ENCODE results near the gene GRIP2. TPM values are rescaled to one million over a fixed set of nuclear protein-coding genes. Genes with fewer than 3 reads are reported as not detected.

GRIP2 gene
- total RNA-seq, 1 experiment from 2014 or later: 1.1 TPM

DNA sequence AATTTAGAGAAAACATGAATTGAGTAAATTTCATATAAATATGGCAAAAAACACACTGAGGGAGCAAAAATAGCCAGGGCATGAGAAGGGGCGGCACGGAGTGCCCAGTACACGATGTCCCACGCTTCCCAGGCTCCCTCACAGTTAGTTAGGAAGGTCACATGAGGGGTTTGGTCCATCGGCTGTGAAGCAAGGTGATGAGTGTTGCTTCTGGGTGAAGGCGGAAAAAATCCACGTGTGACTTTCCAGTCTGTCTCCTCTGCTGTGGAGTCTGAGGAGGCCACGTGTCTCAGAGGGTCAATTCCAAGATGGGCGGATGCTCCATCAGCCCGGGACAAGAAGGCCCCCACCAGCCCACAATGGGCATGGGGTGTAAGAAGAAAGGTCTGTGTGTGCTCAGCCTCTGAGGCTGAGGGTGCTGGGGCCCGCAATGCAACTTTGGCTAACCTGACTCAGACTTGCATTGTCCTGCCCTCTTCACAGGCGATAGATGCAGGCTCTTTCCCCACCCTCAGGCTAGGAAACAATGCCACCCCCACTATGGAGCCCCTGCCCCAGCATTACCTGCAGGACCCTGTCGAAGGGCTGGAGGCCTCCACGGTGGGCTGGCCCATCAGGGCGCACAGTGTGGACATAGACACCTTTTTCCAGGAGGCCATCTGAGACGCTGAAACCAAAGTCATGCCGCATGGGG, 45.7 kb downstream of the GRIP2 start:
- in situ Hi-C loops (cut with HindIII; ENCODE audit: low sequenced_read_pairs): no loop called here
- no peak for DNase-seq (ENCODE audit: low spot score)

DNA sequence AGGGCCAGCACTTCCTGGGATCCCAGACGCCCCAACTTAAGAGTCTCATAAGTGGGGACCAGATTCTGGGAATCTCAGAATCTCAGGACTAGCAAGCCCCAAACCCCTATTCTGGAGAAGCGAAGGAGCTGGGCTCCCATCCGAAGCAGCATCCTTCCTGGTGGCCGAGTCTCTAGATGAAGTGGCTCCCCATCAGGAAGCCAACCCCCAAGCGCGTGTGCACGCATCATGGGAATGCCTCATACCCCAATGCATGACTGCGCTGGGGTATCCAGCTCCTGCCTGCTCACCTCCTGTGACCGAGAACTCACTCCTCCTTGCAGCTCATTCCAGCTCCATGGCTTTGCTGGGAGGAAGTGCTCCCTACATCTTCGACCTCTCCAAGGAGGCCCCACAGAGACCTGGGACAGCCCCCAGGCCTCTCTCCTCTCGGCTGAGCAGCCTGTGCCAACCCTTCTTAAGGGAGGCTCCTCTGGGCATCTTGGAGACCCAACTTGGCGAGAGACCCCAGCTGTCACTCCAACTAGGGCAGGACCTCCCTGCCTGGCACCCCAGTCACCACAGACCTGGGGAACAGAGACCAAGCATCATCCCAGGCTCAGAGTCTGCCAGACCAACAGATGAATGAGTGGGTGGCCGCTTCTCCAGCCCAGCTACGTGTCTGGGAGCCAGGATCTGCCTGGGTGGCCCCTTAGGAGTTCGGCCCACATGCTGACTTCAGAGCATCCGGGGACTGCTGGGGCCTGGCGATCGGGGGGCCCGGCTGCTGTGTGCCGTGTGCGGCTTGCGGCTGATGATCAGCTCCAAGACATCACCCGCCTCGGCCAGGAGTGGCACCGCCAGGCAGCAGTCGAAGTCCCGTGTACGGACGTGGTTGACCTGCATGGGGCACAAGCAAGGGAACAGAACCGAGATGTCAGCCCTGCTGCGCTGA, 46.9 kb downstream of the GRIP2 start:
- in situ Hi-C loops (cut with HindIII; ENCODE audit: low sequenced_read_pairs): no loop called here
- DNase-seq (ENCODE audit: low spot score): no peak

DNA sequence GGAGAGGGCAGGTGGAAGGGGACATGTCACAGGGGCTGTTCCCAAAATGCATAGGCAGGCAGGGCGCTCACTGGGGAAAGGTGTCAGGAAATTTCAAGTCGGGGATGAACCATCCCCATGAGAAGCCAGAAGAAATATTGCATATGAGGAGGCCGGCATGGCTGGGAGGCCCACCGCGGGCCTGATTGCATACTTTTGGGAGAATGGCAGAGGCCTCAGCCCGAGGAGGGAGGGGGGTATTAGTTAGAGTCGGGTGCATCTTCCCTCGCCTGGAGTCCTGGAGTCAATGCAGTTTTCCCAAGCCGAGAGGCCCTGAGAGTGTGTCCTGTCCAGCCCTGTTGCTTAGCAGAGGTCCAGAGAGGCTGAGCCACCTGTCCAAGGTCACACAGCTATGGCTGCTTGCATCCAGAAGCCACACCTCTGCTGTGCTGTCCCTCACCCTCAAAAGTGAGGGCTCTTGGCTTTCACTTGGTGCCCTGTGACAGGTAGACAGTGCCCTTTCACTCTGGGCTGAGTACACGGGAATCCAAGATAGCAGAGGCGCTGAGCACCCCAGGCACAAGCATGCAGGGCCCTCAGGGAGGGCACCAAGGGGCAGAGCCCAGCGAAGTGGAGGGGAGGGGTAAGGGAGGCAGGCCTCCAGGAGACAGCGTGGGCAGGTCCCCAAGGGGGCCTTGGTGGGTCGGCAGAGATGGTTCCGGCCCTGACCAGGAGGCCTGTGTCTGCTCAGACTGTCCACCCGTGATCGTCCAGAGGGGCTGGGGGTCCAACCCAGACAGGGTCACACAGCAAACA, 48.5 kb downstream of the GRIP2 start:
- in situ Hi-C loops (cut with HindIII; ENCODE audit: low sequenced_read_pairs): no loop called here
- no peak for DNase-seq (ENCODE audit: low spot score)

DNA sequence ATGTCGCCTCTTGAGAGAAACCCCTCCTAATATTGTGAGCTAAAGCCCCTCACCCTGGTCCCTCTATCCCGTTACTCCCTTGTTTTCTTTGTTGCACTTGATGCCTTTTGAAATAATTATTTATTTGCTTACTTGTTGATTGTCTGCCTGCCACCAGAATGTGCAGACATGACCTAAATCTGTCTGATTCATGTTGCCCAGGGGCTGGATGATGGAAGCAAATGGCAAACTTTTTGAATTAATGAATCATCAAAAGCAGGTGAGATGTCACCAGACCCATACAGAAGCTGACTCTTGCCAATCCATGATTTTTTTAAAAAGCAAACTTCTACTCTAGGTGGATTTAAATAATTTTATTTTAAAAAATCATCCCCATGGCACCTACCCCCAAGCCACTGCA, 49.3 kb downstream of the GRIP2 start:
- in situ Hi-C loops (cut with HindIII; ENCODE audit: low sequenced_read_pairs): no loop called here
- no peak for DNase-seq (ENCODE audit: low spot score)

DNA sequence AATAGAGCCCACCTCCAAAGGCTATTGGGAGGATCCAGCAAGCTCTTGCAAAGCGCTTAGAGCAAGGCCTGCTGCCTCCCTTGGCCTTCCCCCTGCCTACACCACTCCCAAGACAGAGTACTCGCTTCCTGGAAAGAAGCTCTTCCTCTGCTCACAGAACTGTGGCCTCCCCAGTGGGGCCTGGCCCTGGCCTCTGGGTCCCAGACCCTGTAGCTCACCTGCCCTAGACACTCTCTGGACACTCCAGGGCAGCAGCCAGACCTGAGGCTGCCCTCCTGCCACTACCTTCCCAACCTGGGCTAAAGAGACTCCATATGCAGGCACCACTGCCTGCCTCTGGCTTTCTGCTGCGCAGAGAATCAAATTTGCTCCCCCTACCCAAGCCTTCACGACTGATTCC, 49.9 kb downstream of the GRIP2 start:
- DNase-seq (ENCODE audit: low spot score): no peak
- in situ Hi-C loops (cut with HindIII; ENCODE audit: low sequenced_read_pairs): no loop called here

DNA sequence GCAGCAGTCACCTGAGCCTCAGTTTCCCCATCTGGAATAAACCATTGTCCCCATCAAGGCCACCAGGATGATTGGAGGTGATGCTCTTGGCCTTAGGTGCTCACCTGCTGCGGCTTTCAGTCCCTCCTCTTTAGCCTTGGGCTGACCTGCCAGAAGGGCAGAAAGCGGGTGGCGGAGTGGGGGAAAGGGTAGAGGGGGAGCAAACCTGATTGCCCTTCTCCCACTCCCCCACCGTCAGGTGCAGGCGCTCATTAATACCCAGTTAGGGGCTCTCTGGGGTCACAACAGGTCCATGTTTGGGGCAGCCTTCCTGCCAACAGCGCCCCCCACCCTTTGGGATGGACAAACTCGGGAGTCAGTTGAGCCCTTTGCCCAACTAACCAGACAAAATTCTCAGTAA, 50.5 kb downstream of the GRIP2 start:
- DNase-seq (ENCODE audit: low spot score): no peak
- in situ Hi-C loops (cut with HindIII; ENCODE audit: low sequenced_read_pairs): no loop called here

DNA sequence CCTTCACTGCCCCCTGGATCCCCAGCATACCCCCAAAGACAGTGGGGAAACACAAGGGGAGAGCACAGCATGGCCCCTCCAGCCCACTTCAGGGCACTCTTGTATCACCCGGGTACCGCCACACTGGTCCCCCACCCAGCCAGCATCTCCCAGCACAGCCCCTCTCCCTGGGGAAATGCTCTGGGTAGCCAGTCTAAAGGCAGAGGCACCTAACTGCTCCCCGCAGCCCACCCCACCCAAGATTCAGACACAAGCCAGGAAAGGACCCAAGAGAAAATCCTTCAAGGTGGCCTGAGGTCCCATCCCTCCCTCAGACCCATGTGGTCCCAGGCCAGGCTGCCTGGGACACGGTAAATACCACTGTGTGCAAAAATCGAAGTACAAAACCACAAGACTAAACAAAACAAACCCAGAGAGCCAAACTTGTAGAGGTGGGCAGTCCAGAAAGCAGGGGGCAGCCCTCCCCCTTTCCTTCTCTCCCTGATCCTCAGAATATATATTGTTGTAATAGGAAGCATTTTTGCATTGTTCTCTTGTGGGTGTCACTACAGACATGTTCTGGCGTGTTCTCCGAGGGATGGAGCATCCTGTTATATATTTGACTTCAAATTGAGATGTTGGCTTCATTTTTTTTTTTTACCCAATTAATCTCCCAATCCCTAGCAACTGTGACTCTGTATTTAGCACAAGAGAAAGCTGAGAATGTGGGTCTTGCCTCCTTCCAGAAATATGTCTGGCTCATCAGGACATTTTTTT, 51.7 kb downstream of the GRIP2 start:
- DNase-seq (ENCODE audit: low spot score): no peak
- in situ Hi-C loops (cut with HindIII; ENCODE audit: low sequenced_read_pairs): no loop called here

DNA sequence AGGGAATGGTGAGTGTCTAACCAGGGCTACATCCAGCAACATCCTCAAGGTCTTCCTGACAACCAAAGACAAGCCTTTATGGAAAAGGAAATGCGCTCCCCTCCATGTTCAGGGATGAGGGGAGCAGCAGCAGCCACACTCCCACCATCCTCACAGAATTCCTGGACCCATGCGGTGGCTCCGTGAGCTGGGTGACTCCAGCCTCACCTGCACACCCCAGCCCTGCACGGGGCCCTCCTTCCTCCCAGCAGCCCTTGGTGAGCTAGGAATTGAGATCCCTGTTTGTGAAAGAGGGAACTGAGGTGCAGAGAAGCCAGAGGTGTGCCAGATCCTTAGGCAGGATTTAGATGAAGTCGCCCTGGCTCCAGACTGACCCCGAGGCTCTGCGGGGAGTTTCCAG, 52.3 kb downstream of the GRIP2 start:
- in situ Hi-C loops (cut with HindIII; ENCODE audit: low sequenced_read_pairs): no loop called here
- no peak for DNase-seq (ENCODE audit: low spot score)

DNA sequence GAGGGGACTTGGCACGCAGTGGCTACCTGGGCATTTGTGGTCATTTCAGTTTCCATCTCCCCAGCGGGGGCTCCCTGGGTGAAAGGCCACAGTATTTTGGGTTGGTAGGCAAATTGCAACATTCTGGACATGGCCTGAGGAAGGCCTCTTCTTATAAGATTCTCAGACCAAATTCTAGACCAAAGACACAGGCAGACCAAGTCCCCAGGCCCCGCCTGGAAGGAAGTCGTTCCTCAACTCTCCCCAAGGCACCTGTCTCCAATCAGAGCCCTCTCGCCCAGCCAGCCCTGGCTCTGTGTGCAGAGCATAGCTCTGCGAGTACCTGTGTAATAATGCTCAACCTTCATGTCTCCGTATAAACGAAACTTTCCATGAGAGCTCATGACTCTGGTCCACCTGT, 53.1 kb downstream of the GRIP2 start:
- in situ Hi-C loops (cut with HindIII; ENCODE audit: low sequenced_read_pairs): no loop called here
- DNase-seq (ENCODE audit: low spot score): no peak

DNA sequence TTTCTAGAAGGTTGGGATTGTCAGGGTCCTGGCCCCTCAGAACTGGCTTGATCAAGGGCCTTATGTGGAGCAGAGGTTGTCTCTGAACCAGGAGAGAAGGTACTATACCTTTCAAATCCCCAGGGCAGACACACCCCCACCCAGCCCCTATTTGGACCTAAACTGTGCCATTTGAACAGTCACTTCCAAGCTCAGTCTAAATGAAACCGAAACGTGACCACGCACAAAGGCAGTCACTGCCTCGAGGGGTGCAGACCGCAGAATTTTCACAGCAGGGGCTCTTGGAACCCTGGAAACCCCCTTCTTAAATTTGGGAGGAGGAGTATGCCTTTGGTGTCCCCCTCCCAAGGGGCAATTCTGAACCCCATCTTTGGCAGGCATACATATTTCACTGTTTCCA, 53.7 kb downstream of the GRIP2 start:
- no peak for DNase-seq (ENCODE audit: low spot score)
- in situ Hi-C loops (cut with HindIII; ENCODE audit: low sequenced_read_pairs): no loop called here

DNA sequence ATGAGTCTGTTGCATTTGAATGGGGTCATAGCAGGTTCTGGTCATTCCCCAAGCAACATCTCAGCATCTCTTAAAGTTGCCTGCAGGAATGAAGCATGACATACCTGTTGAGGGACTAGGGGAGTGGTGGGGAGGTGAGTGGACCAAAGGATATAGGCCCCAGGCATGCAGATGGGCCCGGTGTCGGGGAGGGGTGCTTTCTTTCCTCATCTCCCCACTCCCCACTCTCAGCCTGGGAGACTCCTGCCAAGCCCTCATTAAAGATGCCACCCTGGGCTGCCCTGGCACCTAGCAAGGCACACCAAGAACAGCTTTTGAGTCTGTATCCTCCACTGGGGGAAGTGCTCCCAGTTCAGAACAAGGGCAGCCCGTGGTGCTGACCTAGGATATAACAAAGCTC, 54.2 kb downstream of the GRIP2 start:
- in situ Hi-C loops (cut with HindIII; ENCODE audit: low sequenced_read_pairs): no loop called here
- DNase-seq (ENCODE audit: low spot score): no peak

DNA sequence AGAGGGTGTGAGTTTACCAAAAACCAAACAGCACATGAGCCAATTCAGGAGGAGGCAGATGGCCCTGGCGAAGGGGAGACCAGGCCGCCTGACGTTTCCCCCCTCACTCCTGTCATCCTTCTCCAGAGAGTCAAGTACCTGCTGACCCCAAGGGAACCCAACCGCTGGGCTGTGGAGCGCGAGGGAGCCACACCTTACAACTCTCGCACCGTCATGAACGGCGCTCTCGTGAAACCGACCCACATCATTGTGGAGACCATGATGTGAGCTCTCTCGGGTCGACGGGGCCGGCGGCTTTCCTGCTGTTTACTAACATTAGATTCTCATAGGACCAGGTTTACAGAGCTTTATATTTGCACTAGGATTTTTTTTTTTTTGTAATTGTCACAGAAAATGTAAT, 55.4 kb downstream of the GRIP2 start:
- in situ Hi-C loops (cut with HindIII; ENCODE audit: low sequenced_read_pairs): no loop called here
- no peak for DNase-seq (ENCODE audit: low spot score)

DNA sequence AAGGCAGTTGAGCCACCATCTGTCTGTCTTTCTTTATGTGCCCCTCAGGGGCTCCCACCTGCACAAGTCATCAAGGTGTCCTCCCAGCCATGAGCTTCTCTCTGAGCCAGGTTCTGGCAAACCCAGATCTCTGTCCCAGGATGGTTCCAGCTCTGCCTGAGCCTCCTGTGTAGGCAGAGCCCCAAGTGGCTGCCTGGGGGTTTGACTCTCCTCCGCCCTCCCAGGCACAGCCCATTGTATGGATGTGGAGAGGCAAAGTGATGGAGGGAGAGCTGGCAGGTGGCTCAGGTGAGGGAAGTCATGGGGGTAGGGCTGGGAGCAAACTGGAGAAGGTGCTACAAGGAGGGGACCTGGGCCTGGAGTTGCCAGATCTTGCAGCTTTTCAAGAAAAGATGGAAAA, 56.9 kb downstream of the GRIP2 start:
- in situ Hi-C loops (cut with HindIII; ENCODE audit: low sequenced_read_pairs): no loop called here
- DNase-seq (ENCODE audit: low spot score): no peak

DNA sequence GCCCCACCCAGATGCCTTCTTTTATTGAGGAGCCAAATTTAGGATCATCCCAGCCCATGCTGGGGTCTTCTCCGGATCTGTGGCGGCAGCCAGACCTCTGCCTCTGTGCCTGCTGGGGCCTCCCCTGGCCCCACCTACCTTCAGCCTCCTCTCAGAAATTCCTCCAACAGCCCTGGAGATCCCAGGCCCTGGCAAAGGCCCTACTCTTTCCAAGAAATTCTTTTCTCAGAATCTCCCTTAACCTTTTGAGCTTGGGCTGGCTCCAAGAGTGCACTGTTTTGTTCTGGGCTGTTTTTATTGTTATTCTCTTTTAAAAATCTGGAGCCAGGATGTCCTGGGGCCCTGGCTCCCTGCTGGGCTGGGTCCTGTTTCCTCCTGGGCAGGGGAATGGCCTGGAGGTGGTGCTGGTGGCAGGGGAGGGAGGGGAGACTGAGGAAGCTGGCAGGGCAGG, 57.8 kb downstream of the GRIP2 start:
- no peak for DNase-seq (ENCODE audit: low spot score)
- in situ Hi-C loops (cut with HindIII; ENCODE audit: low sequenced_read_pairs): no loop called here

DNA sequence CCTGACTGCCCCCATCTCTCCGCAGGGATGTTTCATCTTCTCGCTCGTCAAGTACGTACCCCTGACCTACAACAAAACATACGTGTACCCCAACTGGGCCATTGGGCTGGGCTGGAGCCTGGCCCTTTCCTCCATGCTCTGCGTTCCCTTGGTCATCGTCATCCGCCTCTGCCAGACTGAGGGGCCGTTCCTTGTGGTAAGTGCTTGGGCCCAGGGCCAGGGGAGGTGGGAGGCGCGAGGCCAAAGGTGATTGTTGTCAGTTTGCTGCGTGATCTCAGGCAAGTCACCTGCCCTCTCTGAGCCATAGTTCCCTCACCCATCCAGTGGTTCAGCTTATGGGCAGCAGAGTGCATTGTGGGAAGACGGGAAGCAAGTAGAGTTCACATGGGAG, 58.5 kb downstream of the GRIP2 start:
- DNase-seq (ENCODE audit: low spot score): no peak
- in situ Hi-C loops (cut with HindIII; ENCODE audit: low sequenced_read_pairs): no loop called here

DNA sequence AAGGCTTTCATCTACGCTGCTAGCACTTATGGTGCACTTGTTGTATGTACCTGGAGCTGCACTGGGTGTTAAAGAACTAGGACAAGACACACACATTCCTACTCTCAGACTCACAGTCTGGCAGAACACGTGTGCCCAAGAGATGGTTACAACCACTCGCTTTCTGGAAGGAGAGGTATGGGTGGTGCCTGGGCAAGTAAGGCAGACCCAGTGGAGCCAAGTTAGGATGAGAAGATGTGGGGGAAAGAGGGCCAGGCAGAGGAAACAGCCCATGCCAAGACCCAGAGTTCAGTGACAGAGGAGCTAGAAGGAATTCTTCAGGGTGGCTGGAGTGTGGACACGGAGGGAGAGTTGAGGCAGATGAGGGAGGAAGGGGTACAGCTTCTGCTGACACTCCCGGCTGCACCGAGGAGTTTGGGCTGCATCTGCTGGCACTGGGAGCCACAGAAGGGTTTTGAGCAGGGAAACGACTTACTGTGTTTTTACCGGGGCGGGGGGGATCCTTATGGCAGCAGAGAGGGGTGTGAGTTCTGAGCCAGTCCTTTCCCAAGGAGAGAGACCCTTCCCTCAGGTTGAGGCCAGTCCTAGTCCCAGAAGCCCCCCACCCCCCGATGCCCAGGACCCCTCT, 59.0 kb downstream of the GRIP2 start:
- in situ Hi-C loops (cut with HindIII; ENCODE audit: low sequenced_read_pairs): no loop called here
- DNase-seq (ENCODE audit: low spot score): no peak

DNA sequence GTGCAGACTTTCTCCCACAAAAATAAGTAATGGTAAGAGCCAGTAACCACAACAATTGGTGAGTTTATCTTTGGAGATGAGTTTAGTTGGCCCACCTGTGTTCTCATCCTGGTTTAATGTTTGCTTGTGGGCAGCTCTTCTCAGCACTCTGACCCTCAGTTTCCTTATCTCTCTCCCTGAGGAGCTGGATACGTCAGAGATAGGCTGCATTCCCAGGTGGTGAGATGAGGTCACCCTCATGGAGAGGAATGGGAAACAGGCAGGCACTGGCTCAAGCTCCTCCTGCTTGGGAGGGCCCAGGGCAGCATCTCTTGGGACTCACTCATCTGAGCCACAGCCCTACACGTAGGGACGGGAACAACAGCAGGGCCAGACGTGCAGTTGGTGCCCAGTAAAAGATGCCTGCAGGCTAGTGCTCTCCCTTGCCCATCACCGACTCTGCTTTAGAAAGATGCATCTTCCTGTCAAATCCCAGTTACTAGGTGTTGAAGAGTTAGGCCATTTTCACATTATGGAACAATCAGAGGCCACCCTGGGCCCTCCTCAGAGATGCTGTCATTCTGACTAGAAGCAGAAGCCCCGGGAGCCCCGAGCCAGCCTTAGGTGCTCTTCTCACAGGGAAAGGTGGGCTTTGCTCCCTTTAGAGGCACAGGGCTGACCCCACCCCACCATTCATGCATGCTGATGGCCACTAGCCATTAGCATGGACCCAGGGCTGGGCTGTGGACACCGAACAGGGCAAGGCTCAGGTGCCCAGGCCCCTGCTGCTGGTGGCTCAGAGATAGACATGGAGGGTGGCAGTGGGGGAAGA, 59.7 kb downstream of the GRIP2 start:
- in situ Hi-C loops (cut with HindIII; ENCODE audit: low sequenced_read_pairs): no loop called here
- DNase-seq (ENCODE audit: low spot score): no peak

DNA sequence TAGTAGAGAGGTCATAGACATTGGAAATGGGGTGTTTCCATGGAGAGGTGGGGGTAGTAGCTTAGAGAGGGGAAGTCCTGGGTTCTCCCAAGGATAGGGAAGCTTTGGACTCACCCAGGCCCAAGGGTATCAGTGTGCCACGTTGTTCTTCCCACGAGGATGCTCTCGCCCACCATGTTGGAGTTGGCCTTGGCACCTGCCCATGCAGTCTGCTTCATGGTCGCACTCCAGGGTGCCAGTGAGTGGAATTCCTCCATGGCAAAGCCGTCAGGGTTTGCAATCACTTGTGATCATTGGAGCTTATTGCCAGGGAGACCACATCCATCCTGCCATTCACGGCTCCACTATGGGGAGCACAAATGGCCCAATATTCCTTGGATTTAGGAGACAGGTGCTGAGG, 60.6 kb downstream of the GRIP2 start:
- in situ Hi-C loops (cut with HindIII; ENCODE audit: low sequenced_read_pairs): loop anchor here (10.0 kb wide), 1 partner anchor 205 kb away; no protein-coding TSS in a partner anchor
- DNase-seq (ENCODE audit: low spot score): no peak

Data from G401 (cell line).